ENCODE data around the gene REC8. TPM values are rescaled to one million over a fixed set of nuclear protein-coding genes. Genes with fewer than 3 reads are reported as not detected.

Gene REC8
- total RNA-seq, 1 donor from 2014 or later = 4.4 TPM

DNA sequence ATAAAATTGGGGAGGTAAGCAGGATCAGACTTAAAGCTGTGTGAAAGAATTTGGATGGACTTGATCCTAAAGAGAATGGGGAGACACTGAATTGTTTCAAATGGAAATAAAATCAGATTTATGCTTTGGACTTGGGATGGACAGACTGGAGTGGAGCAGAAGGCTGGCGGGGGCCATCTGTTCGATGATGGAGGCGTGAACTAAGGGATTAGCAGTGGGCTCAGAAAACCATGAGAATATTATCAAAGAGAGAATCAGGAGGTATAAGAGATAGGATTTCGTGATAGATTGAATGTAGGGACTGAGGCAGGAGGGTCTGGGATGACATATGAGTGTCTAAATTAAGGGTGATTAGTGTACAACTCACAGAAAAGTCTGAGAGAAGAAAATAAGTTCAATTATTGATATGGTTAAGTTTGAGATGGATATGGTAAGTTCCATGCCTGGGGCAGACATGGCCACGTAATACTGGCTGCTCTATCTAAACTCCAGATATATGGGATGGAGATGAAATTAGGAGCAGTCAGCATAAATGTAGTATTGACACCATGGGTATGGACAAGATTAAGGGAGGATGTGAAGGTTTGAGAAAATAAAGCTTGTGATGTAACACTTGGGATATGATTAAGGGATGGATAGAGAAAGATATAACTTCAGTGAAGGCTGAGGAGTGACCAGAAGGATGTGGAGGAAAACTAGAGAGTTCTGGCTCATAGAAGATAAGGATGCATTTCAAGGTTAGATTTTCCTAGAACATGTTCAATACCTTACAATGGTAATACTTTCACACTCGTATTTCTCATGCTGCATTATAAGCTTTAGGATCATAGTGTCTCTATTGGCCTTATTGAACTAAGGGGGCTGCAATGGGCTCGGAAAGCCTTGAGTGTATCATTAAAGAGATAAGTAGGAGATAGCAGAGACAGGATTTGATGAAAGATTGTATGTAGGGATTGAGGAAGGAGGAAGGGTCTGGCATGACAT, 32.6 kb downstream of the REC8 start:
- peaks cover 12% of the 10 kb centered on the region for H3K9me3 Mint-ChIP-seq (ENCODE audit: low read depth)
- no peaks in the 10 kb centered on the region for H3K27me3 Mint-ChIP-seq (ENCODE audit: low read depth)
- H3K4me3 Mint-ChIP-seq (ENCODE audit: unreplicated experiment) = no peak overlapping the region
- TF ChIP-seq, protein P1, sequence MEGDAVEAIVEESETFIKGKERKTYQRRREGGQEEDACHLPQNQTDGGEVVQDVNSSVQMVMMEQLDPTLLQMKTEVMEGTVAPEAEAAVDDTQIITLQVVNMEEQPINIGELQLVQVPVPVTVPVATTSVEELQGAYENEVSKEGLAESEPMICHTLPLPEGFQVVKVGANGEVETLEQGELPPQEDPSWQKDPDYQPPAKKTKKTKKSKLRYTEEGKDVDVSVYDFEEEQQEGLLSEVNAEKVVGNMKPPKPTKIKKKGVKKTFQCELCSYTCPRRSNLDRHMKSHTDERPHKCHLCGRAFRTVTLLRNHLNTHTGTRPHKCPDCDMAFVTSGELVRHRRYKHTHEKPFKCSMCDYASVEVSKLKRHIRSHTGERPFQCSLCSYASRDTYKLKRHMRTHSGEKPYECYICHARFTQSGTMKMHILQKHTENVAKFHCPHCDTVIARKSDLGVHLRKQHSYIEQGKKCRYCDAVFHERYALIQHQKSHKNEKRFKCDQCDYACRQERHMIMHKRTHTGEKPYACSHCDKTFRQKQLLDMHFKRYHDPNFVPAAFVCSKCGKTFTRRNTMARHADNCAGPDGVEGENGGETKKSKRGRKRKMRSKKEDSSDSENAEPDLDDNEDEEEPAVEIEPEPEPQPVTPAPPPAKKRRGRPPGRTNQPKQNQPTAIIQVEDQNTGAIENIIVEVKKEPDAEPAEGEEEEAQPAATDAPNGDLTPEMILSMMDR (IDR thresholded peaks at IDR 0.05) = no peak
- peaks cover 35% of the 10 kb centered on the region for H3K36me3 Mint-ChIP-seq (ENCODE audit: low read depth)
- no peak overlapping the region for H3K27ac Mint-ChIP-seq (ENCODE audit: unreplicated experiment)
- no peaks in the 10 kb centered on the region for H3K4me1 Mint-ChIP-seq (ENCODE audit: low read depth)
- no peak for DNase-seq (ENCODE audit: low spot score)

DNA sequence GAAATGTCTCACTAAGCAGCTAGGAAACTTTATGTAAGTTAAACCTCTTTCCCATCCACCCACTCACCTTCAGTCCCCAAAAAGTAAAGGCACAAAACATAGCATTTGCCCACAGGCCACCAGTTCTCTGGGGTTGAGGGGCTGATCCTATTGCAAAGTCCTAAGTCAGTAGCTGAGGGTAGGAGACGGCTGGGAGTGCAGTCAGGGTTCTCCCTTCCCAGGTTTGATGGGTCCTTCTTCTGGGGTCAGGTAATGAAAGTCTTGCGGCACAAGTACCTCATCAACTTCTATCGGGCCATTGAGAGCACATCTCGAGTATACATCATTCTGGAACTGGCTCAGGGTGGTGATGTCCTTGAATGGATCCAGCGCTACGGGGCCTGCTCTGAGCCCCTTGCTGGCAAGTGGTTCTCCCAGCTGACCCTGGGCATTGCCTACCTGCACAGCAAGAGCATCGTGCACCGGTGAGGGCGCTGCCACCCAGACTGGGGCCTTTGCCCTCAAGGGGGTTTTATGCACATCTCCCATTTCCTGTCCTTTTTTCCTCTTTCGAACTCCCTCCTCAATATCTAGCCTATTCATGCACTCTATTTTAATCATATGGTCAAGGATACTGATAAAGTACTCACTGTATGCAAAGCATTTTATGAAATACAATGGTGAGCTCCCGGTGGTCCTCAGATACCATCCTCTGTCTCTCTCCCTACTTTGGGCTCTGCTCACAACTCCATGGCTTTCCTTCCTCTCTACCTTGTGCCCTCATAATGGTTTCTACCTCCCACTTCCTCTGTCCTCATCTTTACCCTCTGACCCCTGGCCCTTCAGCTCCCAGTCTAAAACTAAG, 34.6 kb downstream of the REC8 start:
- Mint-ChIP-seq H3K4me3 (ENCODE audit: unreplicated experiment) (no peak overlapping the region), H3K27ac (ENCODE audit: unreplicated experiment) (no peak overlapping the region), H3K9me3 (ENCODE audit: low read depth) (peaks cover 11% of the 10 kb centered on the region), H3K4me1 (ENCODE audit: low read depth) (peaks cover 1% of the 10 kb centered on the region), H3K27me3 (ENCODE audit: low read depth) (no peaks in the 10 kb centered on the region), H3K36me3 (ENCODE audit: low read depth) (peaks cover 37% of the 10 kb centered on the region)
- TF ChIP-seq, protein P1 (IDR thresholded peaks at IDR 0.05) = no peak
- DNase-seq (ENCODE audit: low spot score) = no peak

DNA sequence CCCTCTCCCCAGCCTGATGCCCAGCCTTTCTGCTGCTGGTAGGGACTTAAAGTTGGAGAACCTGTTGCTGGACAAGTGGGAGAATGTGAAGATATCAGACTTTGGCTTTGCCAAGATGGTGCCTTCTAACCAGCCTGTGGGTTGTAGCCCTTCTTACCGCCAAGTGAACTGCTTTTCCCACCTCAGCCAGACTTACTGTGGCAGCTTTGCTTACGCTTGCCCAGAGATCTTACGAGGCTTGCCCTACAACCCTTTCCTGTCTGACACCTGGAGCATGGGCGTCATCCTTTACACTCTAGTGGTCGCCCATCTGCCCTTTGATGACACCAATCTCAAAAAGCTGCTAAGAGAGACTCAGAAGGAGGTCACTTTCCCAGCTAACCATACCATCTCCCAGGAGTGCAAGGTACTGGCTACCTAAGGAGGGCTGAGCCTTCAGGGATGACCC, 35.2 kb downstream of the REC8 start:
- peaks cover 7% of the 10 kb centered on the region for H3K4me1 Mint-ChIP-seq (ENCODE audit: low read depth)
- H3K9me3 Mint-ChIP-seq (ENCODE audit: low read depth) = peaks cover 7% of the 10 kb centered on the region
- H3K4me3 Mint-ChIP-seq (ENCODE audit: unreplicated experiment) = no peak overlapping the region
- H3K27ac Mint-ChIP-seq (ENCODE audit: unreplicated experiment) = no peak overlapping the region
- TF ChIP-seq, protein P1 (IDR thresholded peaks at IDR 0.05) = no peak
- peaks cover 33% of the 10 kb centered on the region for H3K36me3 Mint-ChIP-seq (ENCODE audit: low read depth)
- no peak for DNase-seq (ENCODE audit: low spot score)
- no peaks in the 10 kb centered on the region for H3K27me3 Mint-ChIP-seq (ENCODE audit: low read depth)

DNA sequence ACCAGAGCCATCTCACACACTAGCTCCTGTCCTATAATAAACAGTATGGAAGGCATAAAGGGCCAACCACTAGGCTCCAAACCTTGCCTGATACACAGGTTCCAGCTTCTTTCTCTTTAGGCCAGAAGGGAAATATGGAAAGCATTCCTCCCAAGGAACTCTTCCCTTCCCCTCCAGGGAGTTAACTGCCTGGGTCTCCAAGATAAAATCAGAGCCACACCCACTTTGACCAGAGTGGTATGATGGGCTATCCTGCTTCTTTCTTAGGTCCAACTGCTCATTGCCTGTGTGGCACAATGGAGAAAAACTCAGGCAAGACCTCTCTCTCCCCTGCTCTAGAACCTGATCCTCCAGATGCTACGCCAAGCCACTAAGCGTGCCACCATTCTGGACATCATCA, 35.7 kb downstream of the REC8 start:
- H3K4me3 Mint-ChIP-seq (ENCODE audit: unreplicated experiment) = no peak overlapping the region
- peak overlapping the region; percentile 41 for H3K27ac Mint-ChIP-seq (ENCODE audit: unreplicated experiment)
- H3K9me3 Mint-ChIP-seq (ENCODE audit: low read depth) = peaks cover 5% of the 10 kb centered on the region
- TF ChIP-seq, protein P1 (IDR thresholded peaks at IDR 0.05) = no peak
- peaks cover 30% of the 10 kb centered on the region for H3K36me3 Mint-ChIP-seq (ENCODE audit: low read depth)
- peaks cover 11% of the 10 kb centered on the region for H3K4me1 Mint-ChIP-seq (ENCODE audit: low read depth)
- no peaks in the 10 kb centered on the region for H3K27me3 Mint-ChIP-seq (ENCODE audit: low read depth)
- no peak for DNase-seq (ENCODE audit: low spot score)

DNA sequence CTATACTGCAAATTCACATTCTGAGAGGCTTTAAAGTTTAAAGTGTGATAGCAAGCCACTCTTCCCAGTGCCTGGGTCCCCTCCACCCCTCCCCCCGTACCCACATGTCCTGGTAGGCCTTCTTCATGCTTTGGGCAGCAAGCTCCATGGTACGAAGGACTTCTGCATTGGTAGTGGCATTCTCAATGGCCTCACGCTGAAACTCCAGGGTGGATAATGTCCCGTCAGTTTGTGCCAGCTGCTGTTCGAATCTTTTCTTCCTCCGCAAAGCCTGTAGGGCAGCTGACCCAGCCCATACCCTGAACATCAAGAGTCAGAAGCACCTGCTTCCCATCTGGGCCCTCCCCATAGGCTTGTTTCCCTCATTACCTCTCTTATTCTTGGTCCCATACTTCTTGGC, 39.4 kb downstream of the REC8 start:
- H3K4me1 Mint-ChIP-seq (ENCODE audit: low read depth) = peaks cover 39% of the 10 kb centered on the region
- H3K9me3 Mint-ChIP-seq (ENCODE audit: low read depth) = no peaks in the 10 kb centered on the region
- TF ChIP-seq, protein P1 (IDR thresholded peaks at IDR 0.05) = no peak
- H3K27ac Mint-ChIP-seq (ENCODE audit: unreplicated experiment) = no peak overlapping the region
- DNase-seq (ENCODE audit: low spot score) = no peak
- no peak overlapping the region for H3K4me3 Mint-ChIP-seq (ENCODE audit: unreplicated experiment)
- peaks cover 16% of the 10 kb centered on the region for H3K36me3 Mint-ChIP-seq (ENCODE audit: low read depth)
- no peaks in the 10 kb centered on the region for H3K27me3 Mint-ChIP-seq (ENCODE audit: low read depth)
